WI38 (cell line): ENCODE data around the gene ARHGAP11A.
A peak's percentile ranks its signal among the peaks of the same experiment; 100 is the strongest.

Experiments
- H3K4me3 ChIP-seq: 2 replicates; pipeline ENCODE4 v1.5.1; 2011; ENCODE audit warnings: low read depth, mild to moderate bottlenecking, control low read depth, low read length
- CTCF ChIP-seq: IDR thresholded peaks from 2 replicates; pipeline ENCODE4 v1.5.1; 2012; ENCODE audit warnings: low read depth, mild to moderate bottlenecking, control low read depth, low read length

ARHGAP11A gene

GRCh38 chr15:32641517-32642059 lies 26.3 kb downstream of the ARHGAP11A start, which contains the start of gene SCG5:
Gene SCG5, plus strand, starts transcription at chr15:32641710. Its CDS starts 1,883 bp downstream, at chr15:32643593.
- peak within 1 kb of the TSS; percentile 20 for H3K4me3 ChIP-seq
- no peak for TF ChIP-seq CTCF

- no peak for TF ChIP-seq CTCF
- H3K4me3 ChIP-seq = no peak overlapping the region
Observed at GRCh38 chr15:32642667-32643435, 27.5 kb downstream of the ARHGAP11A start.

DNA sequence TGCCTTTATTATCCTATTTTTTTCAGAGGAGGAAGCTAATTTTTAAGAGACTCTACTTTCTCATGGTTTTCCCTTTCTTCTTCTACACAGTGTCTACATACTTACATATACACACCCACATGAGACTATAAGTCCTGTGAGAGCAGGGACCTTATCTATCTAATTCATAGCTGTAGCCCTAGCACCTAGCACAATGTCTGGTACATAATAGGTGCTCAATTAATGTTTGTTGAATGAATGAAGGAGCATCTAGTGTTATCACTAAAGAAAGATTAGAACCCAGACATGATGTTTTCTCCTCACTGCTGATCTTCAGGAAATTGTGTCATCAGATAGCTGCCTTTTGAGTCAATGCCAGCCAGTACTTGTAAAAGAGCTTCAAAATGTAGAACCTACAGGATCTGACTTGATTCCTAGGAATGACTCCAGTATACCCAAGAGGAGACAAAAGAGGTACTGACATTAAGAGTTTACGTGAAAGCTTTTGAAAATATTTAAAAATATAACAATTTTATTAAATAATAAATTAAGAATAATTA lies 28.7 kb downstream of the ARHGAP11A start:
- TF ChIP-seq CTCF = no peak
- no peak overlapping the region for H3K4me3 ChIP-seq

DNA sequence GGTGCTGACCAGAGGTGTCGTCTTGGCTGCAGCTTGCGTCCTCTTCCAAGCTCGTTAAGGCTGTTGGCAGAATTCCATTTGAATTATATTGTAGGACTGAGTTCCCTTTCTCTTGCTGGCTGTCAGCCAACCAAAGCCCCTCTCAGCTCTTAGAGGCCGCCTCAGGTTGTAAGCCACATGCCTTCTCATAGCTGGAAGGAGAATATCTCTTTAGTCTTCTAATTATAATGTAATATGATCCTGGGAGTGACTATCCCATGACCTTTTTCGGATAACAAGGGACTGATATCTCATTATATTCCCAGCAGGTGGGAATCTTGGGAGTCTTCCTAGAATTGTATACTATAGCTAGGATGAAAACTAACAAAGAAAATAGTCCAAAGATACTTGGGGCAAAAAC lies 31.0 kb downstream of the ARHGAP11A start:
- no peak overlapping the region for H3K4me3 ChIP-seq
- TF ChIP-seq CTCF = no peak

- H3K4me3 ChIP-seq = no peak overlapping the region
- TF ChIP-seq CTCF = peak; percentile 40; the same call in 1 of the 2 replicates
Observed at GRCh38 chr15:32649342-32649741, 34.0 kb downstream of the ARHGAP11A start.

GRCh38 chr15:32651229-32651837 lies 36.0 kb downstream of the ARHGAP11A start:
- TF ChIP-seq CTCF = peak; percentile 99
- H3K4me3 ChIP-seq = no peak overlapping the region

GRCh38 chr15:32652178-32652577 lies 36.9 kb downstream of the ARHGAP11A start:
- no peak overlapping the region for H3K4me3 ChIP-seq
- TF ChIP-seq CTCF = no peak
